A549 (cell line): ENCODE measurements around the gene PMFBP1.

Experiments
- CTCF ChIP-seq: fragments of >200 bp; sonication (Bioruptor Twin); formaldehyde crosslinking; IDR thresholded peaks from 3 replicates; pipeline ENCODE4 v1.5.1; 2016
- FOSL2 ChIP-seq, 2 experiments: fragments of 450-650 bp in 1 of 2; fragments of >200 bp in 1 of 2; sonication (Bioruptor Twin) in 1 of 2; formaldehyde crosslinking; IDR thresholded peaks; 2 replicates each; pipeline versions ENCODE4 v1.5.0 to v1.6.1; 2016 to 2020; ENCODE audit warnings: mild to moderate bottlenecking in 1 of 2, moderate library complexity in 1 of 2
- MAX ChIP-seq: IDR thresholded peaks from 2 replicates; pipeline ENCODE4 v1.6.1; 2012

DNA sequence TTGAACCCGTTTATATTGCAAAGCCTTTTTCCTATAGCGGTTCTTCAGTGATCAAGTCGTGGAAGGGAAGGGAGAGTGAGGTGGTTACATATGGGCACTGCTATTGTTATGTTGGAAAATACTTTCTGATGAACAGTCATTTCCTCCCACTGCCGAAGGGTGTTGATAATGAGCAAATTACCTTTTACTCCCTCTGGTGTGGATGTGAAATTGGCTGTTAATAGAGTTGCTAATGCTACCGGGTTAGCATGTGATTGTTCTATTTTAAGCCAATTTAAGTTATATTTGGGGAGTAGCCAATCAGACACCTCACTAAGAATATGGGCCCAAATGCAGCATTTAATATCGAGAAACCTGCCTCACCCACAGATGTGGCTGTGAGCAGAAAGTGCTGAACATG lies 15.6 kb upstream of the PMFBP1 start:
- no peak for TF ChIP-seq CTCF
- TF ChIP-seq FOSL2 (IDR thresholded peaks at IDR 0.05): no peak
- no peak for TF ChIP-seq FOSL2 (CRISPR knock-in tag; IDR thresholded peaks at IDR 0.05)
- TF ChIP-seq MAX: no peak
